ENCODE results near the gene SMARCA5. TPM values are rescaled to one million over a fixed set of nuclear protein-coding genes. Genes with fewer than 3 reads are reported as not detected.

The SMARCA5 gene
- total RNA-seq, 1 donor from 2014 or later: 69.2 TPM

DNA sequence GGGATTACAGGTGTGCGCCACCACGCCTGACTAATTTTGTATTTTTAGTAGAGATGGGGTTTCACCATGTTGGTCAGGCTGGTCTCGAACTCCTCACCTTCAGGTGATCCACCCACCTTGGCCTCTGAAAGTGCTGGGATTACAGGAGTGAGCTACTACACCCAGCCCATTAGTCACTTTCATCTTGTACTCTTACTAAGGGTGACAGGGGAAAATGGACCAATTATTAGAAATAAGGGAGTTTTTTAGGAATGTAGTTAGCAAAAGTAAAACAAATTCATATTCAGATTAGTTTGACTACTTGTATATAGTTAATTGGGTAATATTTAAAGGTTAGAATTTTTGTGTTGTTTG, 26.1 kb downstream of the SMARCA5 start:
- TF ChIP-seq, protein P1, sequence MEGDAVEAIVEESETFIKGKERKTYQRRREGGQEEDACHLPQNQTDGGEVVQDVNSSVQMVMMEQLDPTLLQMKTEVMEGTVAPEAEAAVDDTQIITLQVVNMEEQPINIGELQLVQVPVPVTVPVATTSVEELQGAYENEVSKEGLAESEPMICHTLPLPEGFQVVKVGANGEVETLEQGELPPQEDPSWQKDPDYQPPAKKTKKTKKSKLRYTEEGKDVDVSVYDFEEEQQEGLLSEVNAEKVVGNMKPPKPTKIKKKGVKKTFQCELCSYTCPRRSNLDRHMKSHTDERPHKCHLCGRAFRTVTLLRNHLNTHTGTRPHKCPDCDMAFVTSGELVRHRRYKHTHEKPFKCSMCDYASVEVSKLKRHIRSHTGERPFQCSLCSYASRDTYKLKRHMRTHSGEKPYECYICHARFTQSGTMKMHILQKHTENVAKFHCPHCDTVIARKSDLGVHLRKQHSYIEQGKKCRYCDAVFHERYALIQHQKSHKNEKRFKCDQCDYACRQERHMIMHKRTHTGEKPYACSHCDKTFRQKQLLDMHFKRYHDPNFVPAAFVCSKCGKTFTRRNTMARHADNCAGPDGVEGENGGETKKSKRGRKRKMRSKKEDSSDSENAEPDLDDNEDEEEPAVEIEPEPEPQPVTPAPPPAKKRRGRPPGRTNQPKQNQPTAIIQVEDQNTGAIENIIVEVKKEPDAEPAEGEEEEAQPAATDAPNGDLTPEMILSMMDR (conservative IDR thresholded peaks at IDR 0.05): no peak
- Mint-ChIP-seq H3K4me1 (ENCODE audit: unreplicated experiment) (no peaks in the 10 kb centered on the region), H3K9me3 (no peaks in the 10 kb centered on the region), H3K4me3 (no peak overlapping the region), H3K27ac (no peak overlapping the region), H3K36me3 (peaks cover 63% of the 10 kb centered on the region), H3K27me3 (no peaks in the 10 kb centered on the region)
- no peak for DNase-seq (ENCODE audit: extremely low spot score, unreplicated experiment)

DNA sequence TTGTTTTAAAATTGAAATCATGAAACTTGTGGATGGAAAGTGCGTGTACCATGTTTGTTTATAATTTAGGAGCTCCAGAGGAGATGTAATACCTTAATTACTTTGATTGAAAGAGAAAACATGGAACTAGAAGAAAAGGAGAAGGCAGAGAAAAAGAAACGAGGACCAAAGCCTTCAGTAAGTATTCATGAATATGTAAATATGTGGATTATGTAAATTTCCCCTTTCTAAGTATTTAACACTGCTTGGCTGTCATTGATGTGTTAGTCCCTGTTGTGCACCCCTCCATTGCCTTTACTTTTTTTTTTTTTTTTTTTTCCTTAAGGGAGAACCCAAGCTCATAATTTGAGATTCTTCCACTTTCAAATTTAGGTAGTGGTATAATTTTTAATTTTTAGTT, 36.4 kb downstream of the SMARCA5 start:
- no peaks in the 10 kb centered on the region for H3K27me3 Mint-ChIP-seq
- no peaks in the 10 kb centered on the region for H3K4me1 Mint-ChIP-seq (ENCODE audit: unreplicated experiment)
- no peak overlapping the region for H3K27ac Mint-ChIP-seq
- no peak overlapping the region for H3K4me3 Mint-ChIP-seq
- peaks cover 51% of the 10 kb centered on the region for H3K36me3 Mint-ChIP-seq
- TF ChIP-seq, protein P1 (conservative IDR thresholded peaks at IDR 0.05): no peak
- no peak for DNase-seq (ENCODE audit: extremely low spot score, unreplicated experiment)
- no peaks in the 10 kb centered on the region for H3K9me3 Mint-ChIP-seq

DNA sequence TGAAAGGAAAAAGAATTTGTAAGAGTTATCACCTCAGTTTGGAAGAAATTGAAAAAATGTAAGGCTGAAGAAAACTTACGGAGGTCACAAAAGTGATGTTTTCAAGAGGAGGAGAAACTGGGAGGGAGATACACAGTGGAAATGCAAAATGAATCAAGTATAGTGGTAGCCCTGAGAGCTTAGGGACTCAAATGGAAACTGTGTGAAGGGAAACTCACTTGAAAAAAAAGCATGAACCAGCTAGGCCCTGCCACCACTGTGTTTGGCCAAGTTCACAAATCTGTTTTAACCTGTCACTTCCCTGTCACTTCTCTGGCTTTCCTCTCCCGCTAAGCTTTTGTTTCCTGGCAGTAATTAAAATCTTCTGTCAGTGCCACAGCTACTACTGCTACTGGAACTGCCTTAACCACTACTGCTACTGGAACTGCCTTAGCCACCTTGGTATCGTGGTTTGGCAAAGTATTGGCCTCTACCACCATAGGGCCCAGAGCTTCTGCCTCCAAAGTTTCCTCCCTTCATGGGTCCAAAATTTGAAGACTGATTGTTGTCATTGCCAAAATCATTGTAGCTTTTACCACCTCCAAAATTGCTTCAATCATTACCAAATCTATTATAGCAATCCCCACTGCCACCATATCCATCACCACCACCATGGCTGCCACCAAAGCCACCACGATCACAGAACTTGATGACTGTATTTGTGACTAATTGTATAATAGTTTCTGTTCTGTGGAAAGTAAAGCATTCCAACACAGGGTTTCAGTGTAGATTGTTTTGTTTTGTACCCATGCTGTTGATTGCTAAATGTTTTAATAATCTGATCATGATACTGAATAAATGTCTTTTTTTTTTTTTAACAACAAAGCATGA, 41.5 kb downstream of the SMARCA5 start:
- Mint-ChIP-seq H3K4me1 (ENCODE audit: unreplicated experiment) (no peaks in the 10 kb centered on the region), H3K4me3 (no peak overlapping the region), H3K27me3 (peaks cover 3% of the 10 kb centered on the region), H3K27ac (no peak overlapping the region), H3K9me3 (no peaks in the 10 kb centered on the region), H3K36me3 (peaks cover 37% of the 10 kb centered on the region)
- no peak for DNase-seq (ENCODE audit: extremely low spot score, unreplicated experiment)
- TF ChIP-seq, protein P1 (conservative IDR thresholded peaks at IDR 0.05): no peak

DNA sequence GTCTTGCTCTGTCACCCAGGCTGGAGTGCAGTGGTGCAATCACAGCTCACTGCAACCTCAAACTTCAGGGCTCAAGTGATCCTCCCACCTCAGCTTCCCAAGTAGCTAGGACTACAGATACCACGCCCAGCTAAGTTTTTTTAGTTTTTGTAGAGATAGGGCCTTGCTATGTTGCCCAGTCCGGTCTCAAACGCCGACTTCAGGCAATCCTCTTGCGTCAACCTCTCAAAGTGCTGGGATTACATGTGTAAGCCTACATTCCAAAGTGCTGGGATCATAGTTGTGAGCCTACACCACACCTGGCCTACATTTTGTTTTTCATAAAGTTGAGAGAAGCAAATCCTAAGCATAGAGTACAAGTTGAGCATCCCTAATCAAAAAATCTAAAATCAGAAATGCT, 42.2 kb downstream of the SMARCA5 start:
- DNase-seq (ENCODE audit: extremely low spot score, unreplicated experiment): no peak
- Mint-ChIP-seq H3K36me3 (peaks cover 33% of the 10 kb centered on the region), H3K27me3 (peaks cover 3% of the 10 kb centered on the region), H3K9me3 (no peaks in the 10 kb centered on the region), H3K4me1 (ENCODE audit: unreplicated experiment) (no peaks in the 10 kb centered on the region), H3K27ac (no peak overlapping the region), H3K4me3 (no peak overlapping the region)
- TF ChIP-seq, protein P1 (conservative IDR thresholded peaks at IDR 0.05): no peak

DNA sequence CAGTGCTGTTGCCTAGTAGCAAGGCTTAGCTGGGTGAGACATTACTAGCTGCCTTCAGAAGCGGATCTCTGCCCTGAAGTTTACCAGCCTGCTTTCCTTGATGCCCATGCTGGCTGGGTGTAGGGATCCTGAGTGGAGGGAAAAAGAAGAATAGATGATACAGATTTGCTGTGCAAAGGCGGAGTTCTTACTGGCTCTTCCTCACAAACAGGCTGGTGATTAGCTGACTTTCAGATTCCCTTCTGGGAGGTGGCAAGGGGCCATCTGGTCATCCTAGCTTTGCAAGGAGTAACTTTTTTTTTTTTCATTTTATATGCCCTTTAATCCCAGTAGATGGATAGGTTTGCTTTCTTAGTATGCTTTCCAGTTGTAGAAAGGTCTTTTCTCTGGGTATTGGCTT, 44.8 kb downstream of the SMARCA5 start:
- Mint-ChIP-seq H3K27me3 (peaks cover 3% of the 10 kb centered on the region), H3K36me3 (peaks cover 13% of the 10 kb centered on the region), H3K4me1 (ENCODE audit: unreplicated experiment) (no peaks in the 10 kb centered on the region), H3K27ac (peak overlapping the region; percentile 87), H3K4me3 (no peak overlapping the region), H3K9me3 (no peaks in the 10 kb centered on the region)
- DNase-seq (ENCODE audit: extremely low spot score, unreplicated experiment): no peak
- TF ChIP-seq, protein P1 (conservative IDR thresholded peaks at IDR 0.05): no peak
